Measurements from ENCODE around the gene GNAO1.

Gene GNAO1

DNA sequence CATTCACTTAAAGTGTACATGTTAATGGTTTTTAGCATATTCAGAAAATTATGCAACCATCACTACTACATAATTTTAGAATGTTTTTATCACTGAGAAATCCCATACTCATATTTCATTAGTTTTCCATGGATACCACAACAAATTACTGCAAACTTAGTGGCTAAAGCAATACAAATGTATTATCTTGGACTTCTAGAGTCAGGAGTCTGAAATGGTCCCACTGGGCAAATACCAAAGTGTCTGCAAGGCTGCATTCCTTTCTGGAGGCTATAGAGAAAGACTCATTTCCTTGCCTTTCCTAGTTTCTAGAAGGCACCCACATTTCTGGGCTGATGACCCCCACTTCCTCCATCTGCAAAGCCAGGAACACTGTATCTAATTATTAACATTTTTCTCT lies 16.9 kb upstream of the GNAO1 start:
- Histone ChIP-seq H3K9me3 (replicated peaks in 1 of 2; ENCODE audit: control insufficient read depth in 2 of 2, insufficient read depth in 1 of 2, low read depth in 1 of 2, low read length in 2 of 2) (no peaks in the 10 kb centered on the region), H3K23ac (ENCODE audit: low read depth, low read length, poor library complexity) (no peak overlapping the region)

DNA sequence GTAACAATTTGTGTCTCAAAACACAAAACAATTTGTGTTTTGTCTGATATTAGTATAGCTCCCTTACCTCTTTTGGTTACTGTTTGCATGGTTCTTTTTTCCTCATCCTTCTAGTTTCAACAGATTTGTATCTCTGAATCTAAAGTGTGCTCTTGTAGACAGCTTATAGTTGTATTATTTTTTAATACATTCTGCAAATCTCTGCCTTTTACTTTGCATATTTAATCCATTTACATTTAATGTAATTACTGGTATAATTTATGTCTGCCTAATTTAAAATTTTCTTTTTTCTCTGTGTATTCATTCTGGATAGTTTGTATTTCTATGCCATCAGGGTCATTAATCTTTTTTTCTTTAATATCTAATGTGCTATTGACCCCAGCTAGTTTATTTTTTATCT lies 9.9 kb upstream of the GNAO1 start:
- H3K14ac ChIP-seq (ENCODE audit: low read length): no peak overlapping the region
- no peak overlapping the region for H2BK5ac ChIP-seq (ENCODE audit: low read length)
- H3K23ac ChIP-seq (ENCODE audit: low read depth, low read length, poor library complexity): no peak overlapping the region
- H3K27me3 ChIP-seq (ENCODE audit: control insufficient read depth in 3 of 3, insufficient read depth in 3 of 3, low read depth in 1 of 3, low read length in 3 of 3): peaks cover 0 to 8% (median 0%) of the 10 kb centered on the region in 3 experiments
- no peak overlapping the region for H2BK120ac ChIP-seq (ENCODE audit: low read depth, low read length)
- H4K91ac ChIP-seq (ENCODE audit: low read depth, low read length, poor library complexity): no peak overlapping the region
- no peaks in the 10 kb centered on the region for H3K4me1 ChIP-seq (ENCODE audit: control insufficient read depth in 2 of 2, insufficient read depth in 1 of 2, low read depth in 1 of 2, low read length in 2 of 2)
- DNase-seq (ENCODE audit: low spot score): no peak
- no peak overlapping the region for H3K9ac ChIP-seq (ENCODE audit: low read depth, low read length, poor library complexity)
- H4K8ac ChIP-seq (ENCODE audit: low read depth, low read length): no peak overlapping the region
- no peak overlapping the region for H2BK12ac ChIP-seq (ENCODE audit: low read length)
- no peak overlapping the region for H3K4me2 ChIP-seq (ENCODE audit: insufficient read depth, low read length, poor library complexity, severe bottlenecking)
- no peak overlapping the region for H2BK15ac ChIP-seq (ENCODE audit: low read length)
- no peak overlapping the region for H3K27ac ChIP-seq (replicated peaks; ENCODE audit: low read length)
- no peak overlapping the region for H3K18ac ChIP-seq (ENCODE audit: low read length)
- no peaks in the 10 kb centered on the region for H3K36me3 ChIP-seq (replicated peaks in 1 of 2; ENCODE audit: control insufficient read depth in 2 of 2, insufficient read depth in 2 of 2, low read length in 2 of 2)
- H3K79me1 ChIP-seq (ENCODE audit: low read depth, low read length): no peaks in the 10 kb centered on the region
- H3K9me3 ChIP-seq (replicated peaks in 1 of 2; ENCODE audit: control insufficient read depth in 2 of 2, insufficient read depth in 1 of 2, low read depth in 1 of 2, low read length in 2 of 2): no peaks in the 10 kb centered on the region
- H2AFZ ChIP-seq (ENCODE audit: low read length): no peak overlapping the region
- no peak overlapping the region for H3K4me3 ChIP-seq (ENCODE audit: low read length in 2 of 2)
- no peak overlapping the region for H3K4ac ChIP-seq (ENCODE audit: low read length)
- no peak overlapping the region for H2AK5ac ChIP-seq (ENCODE audit: low read depth, low read length)

More for the DNA sequence above, 16.9 kb upstream of the GNAO1 start:
- no peak overlapping the region for H2BK12ac ChIP-seq (ENCODE audit: low read length)
- H3K4me3 ChIP-seq (ENCODE audit: low read length in 2 of 2): no peak overlapping the region
- H2BK120ac ChIP-seq (ENCODE audit: low read depth, low read length): no peak overlapping the region
- H2AK5ac ChIP-seq (ENCODE audit: low read depth, low read length): no peak overlapping the region
- no peak overlapping the region for H3K9ac ChIP-seq (ENCODE audit: low read depth, low read length, poor library complexity)
- no peak overlapping the region for H2BK15ac ChIP-seq (ENCODE audit: low read length)
- no peaks in the 10 kb centered on the region for H3K4me1 ChIP-seq (ENCODE audit: control insufficient read depth in 2 of 2, insufficient read depth in 1 of 2, low read depth in 1 of 2, low read length in 2 of 2)
- no peak overlapping the region for H3K4ac ChIP-seq (ENCODE audit: low read length)
- H4K8ac ChIP-seq (ENCODE audit: low read depth, low read length): no peak overlapping the region
- H2AFZ ChIP-seq (ENCODE audit: low read length): no peak overlapping the region
- no peak overlapping the region for H4K91ac ChIP-seq (ENCODE audit: low read depth, low read length, poor library complexity)
- H3K18ac ChIP-seq (ENCODE audit: low read length): no peak overlapping the region
- H3K27ac ChIP-seq (replicated peaks; ENCODE audit: low read length): no peak overlapping the region
- H3K4me2 ChIP-seq (ENCODE audit: insufficient read depth, low read length, poor library complexity, severe bottlenecking): no peak overlapping the region
- no peaks in the 10 kb centered on the region for H3K27me3 ChIP-seq (ENCODE audit: control insufficient read depth in 3 of 3, insufficient read depth in 3 of 3, low read depth in 1 of 3, low read length in 3 of 3)
- no peak overlapping the region for H3K14ac ChIP-seq (ENCODE audit: low read length)
- no peaks in the 10 kb centered on the region for H3K79me1 ChIP-seq (ENCODE audit: low read depth, low read length)
- no peak overlapping the region for H2BK5ac ChIP-seq (ENCODE audit: low read length)
- DNase-seq (ENCODE audit: low spot score): no peak
- no peaks in the 10 kb centered on the region for H3K36me3 ChIP-seq (replicated peaks in 1 of 2; ENCODE audit: control insufficient read depth in 2 of 2, insufficient read depth in 2 of 2, low read length in 2 of 2)

DNA sequence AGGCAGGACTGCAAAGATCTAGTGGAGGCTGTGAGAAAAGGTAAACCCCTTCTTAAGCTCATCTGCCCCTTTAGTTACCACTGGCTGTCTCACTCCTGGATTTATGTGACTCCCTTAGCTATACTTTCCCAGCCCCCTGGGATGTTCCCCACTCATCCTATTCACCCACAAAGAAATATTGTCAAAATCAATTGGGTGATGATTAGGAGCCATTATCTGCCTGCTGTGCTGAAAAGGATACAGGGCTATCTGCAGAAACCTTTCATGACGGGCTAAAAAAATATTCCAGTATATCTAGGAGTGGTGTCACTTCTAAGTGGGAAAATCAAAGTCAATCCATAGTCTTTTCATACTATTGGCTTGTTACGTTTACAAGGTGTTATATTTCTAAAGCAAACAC lies 8.0 kb upstream of the GNAO1 start:
- Histone ChIP-seq H4K8ac (ENCODE audit: low read depth, low read length) (no peak overlapping the region), H2AFZ (ENCODE audit: low read length) (no peak overlapping the region), H3K4me2 (ENCODE audit: insufficient read depth, low read length, poor library complexity, severe bottlenecking) (no peak overlapping the region), H3K36me3 (replicated peaks in 1 of 2; ENCODE audit: control insufficient read depth in 2 of 2, insufficient read depth in 2 of 2, low read length in 2 of 2) (no peaks in the 10 kb centered on the region), H3K4me1 (ENCODE audit: control insufficient read depth in 2 of 2, insufficient read depth in 1 of 2, low read depth in 1 of 2, low read length in 2 of 2) (no peaks in the 10 kb centered on the region), H3K27ac (replicated peaks; ENCODE audit: low read length) (no peak overlapping the region), H3K9me3 (replicated peaks in 1 of 2; ENCODE audit: control insufficient read depth in 2 of 2, insufficient read depth in 1 of 2, low read depth in 1 of 2, low read length in 2 of 2) (no peaks in the 10 kb centered on the region), H2BK12ac (ENCODE audit: low read length) (no peak overlapping the region), H2BK5ac (ENCODE audit: low read length) (no peak overlapping the region), H3K27me3 (ENCODE audit: control insufficient read depth in 3 of 3, insufficient read depth in 3 of 3, low read depth in 1 of 3, low read length in 3 of 3) (peaks cover 0 to 23% (median 0%) of the 10 kb centered on the region in 3 experiments), H2AK5ac (ENCODE audit: low read depth, low read length) (no peak overlapping the region), H3K14ac (ENCODE audit: low read length) (no peak overlapping the region), H2BK120ac (ENCODE audit: low read depth, low read length) (no peak overlapping the region), H4K91ac (ENCODE audit: low read depth, low read length, poor library complexity) (no peak overlapping the region), H3K4me3 (ENCODE audit: low read length in 2 of 2) (no peak overlapping the region), H2BK15ac (ENCODE audit: low read length) (no peak overlapping the region), H3K9ac (ENCODE audit: low read depth, low read length, poor library complexity) (no peak overlapping the region), H3K23ac (ENCODE audit: low read depth, low read length, poor library complexity) (no peak overlapping the region), H3K18ac (ENCODE audit: low read length) (no peak overlapping the region), H3K4ac (ENCODE audit: low read length) (no peak overlapping the region), H3K79me1 (ENCODE audit: low read depth, low read length) (no peaks in the 10 kb centered on the region)
- DNase-seq (ENCODE audit: low spot score): no peak
- WGBS, 2 donors (ENCODE audit: extremely low coverage in 2 of 2, insufficient read length in 2 of 2, insufficient replicate concordance in 1 of 2): no CpG with 5 or more reads among the region's 2 CpGs

DNA sequence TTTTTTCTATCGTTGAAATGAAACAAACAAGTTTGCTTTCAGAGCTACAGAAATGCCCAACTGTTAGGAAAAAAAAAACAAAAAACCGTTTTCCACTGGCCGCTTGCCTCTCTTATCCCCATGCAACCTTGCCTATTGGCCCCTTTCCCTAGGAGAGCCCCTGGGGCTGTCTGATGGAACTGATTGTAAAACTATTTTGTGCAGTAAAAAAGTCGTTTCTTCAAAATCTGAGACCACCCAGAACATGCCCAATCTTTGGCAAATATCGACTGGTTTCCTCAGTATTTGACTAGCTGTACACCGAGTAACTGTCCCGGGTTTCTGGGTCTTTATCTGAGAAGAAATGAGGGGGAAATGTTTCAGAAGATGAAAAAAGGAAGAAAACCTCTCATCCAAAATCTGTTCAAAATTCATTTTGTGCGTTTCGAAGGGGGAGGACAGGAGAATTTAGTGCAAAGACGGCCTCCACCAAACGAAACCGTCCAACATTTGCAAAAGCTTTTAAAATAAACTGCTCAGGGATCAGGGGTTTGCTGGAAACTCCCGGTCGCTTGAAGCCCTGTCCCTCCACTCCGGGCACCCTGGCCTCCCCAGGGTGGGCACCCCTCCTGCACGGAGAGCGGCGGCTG lies 1.1 kb upstream of the GNAO1 start:
- H3K9ac ChIP-seq (ENCODE audit: low read depth, low read length, poor library complexity): peak overlapping the region; percentile 77
- no CpG with 5 or more reads among the region's 18 CpGs for WGBS, 2 donors (ENCODE audit: extremely low coverage in 2 of 2, insufficient read length in 2 of 2, insufficient replicate concordance in 1 of 2)
- H2BK120ac ChIP-seq (ENCODE audit: low read depth, low read length): peak overlapping the region; percentile 61
- no peak overlapping the region for H3K23ac ChIP-seq (ENCODE audit: low read depth, low read length, poor library complexity)
- H3K4me2 ChIP-seq (ENCODE audit: insufficient read depth, low read length, poor library complexity, severe bottlenecking): peak overlapping the region; percentile 78
- H2BK5ac ChIP-seq (ENCODE audit: low read length): no peak overlapping the region
- H3K4me1 ChIP-seq (ENCODE audit: control insufficient read depth in 2 of 2, insufficient read depth in 1 of 2, low read depth in 1 of 2, low read length in 2 of 2): peaks cover 0 to 6% of the 10 kb centered on the region in 2 donors
- H3K36me3 ChIP-seq (replicated peaks in 1 of 2; ENCODE audit: control insufficient read depth in 2 of 2, insufficient read depth in 2 of 2, low read length in 2 of 2): no peaks in the 10 kb centered on the region
- no peak overlapping the region for H4K8ac ChIP-seq (ENCODE audit: low read depth, low read length)
- no peak overlapping the region for H3K27ac ChIP-seq (replicated peaks; ENCODE audit: low read length)
- H4K91ac ChIP-seq (ENCODE audit: low read depth, low read length, poor library complexity): no peak overlapping the region
- peak overlapping the region; percentile 93 for H2AFZ ChIP-seq (ENCODE audit: low read length)
- peak overlapping the region; percentile 49 to 83 for H3K4me3 ChIP-seq (ENCODE audit: low read length in 2 of 2)
- no peak overlapping the region for H3K4ac ChIP-seq (ENCODE audit: low read length)
- H3K79me1 ChIP-seq (ENCODE audit: low read depth, low read length): no peaks in the 10 kb centered on the region
- DNase-seq (ENCODE audit: low spot score): no peak
- no peaks in the 10 kb centered on the region for H3K9me3 ChIP-seq (replicated peaks in 1 of 2; ENCODE audit: control insufficient read depth in 2 of 2, insufficient read depth in 1 of 2, low read depth in 1 of 2, low read length in 2 of 2)
- peak overlapping the region; percentile 71 for H3K14ac ChIP-seq (ENCODE audit: low read length)
- peaks cover 12 to 71% (median 45%) of the 10 kb centered on the region in 3 experiments for H3K27me3 ChIP-seq (ENCODE audit: control insufficient read depth in 3 of 3, insufficient read depth in 3 of 3, low read depth in 1 of 3, low read length in 3 of 3)
- H2BK12ac ChIP-seq (ENCODE audit: low read length): no peak overlapping the region
- H2BK15ac ChIP-seq (ENCODE audit: low read length): peak overlapping the region; percentile 49
- H2AK5ac ChIP-seq (ENCODE audit: low read depth, low read length): no peak overlapping the region
- peak overlapping the region; percentile 80 for H3K18ac ChIP-seq (ENCODE audit: low read length)
